ENCODE results near the gene MMP11.

The MMP11 gene

GRCh38 chr22:23760056-23760455 is 12.6 kb upstream of the MMP11 start:
- DNase-seq (ENCODE audit: low read depth) = no peak

GRCh38 chr22:23762842-23763578 is 9.6 kb upstream of the MMP11 start, which contains the start of gene C22orf15:
Gene C22orf15 (plus strand): TSS chr22:23762990. CDS start chr22:23763307, 317 bp downstream.
- DNase-seq (ENCODE audit: low read depth) = no peak

GRCh38 chr22:23763579-23763945 is 9.1 kb upstream of the MMP11 start:
- no peak for DNase-seq (ENCODE audit: low read depth)

GRCh38 chr22:23763954-23764353 is 8.7 kb upstream of the MMP11 start:
- no peak for DNase-seq (ENCODE audit: low read depth)

- no peak for DNase-seq (ENCODE audit: low read depth)
These were observed 7.5 kb upstream of the MMP11 start for GRCh38 chr22:23764899-23765881.

- no peak for DNase-seq (ENCODE audit: low read depth)
These were observed 5.4 kb upstream of the MMP11 start for GRCh38 chr22:23767303-23767672.

GRCh38 chr22:23767673-23768548 is 4.7 kb upstream of the MMP11 start, which contains the start of gene CHCHD10:
Gene CHCHD10 (minus strand): TSS chr22:23767972. CDS start chr22:23767874, 98 bp downstream.
- DNase-seq (ENCODE audit: low read depth) = no peak

- no peak for DNase-seq (ENCODE audit: low read depth)
These were observed 3.2 kb upstream of the MMP11 start for GRCh38 chr22:23769321-23769965.

GRCh38 chr22:23772315-23772648 is 367 bp upstream of the MMP11 start:
- DNase-seq (ENCODE audit: low read depth) = no peak

- no peak for DNase-seq (ENCODE audit: low read depth)
These were observed 949 bp downstream of the MMP11 start for GRCh38 chr22:23773483-23774113.

GRCh38 chr22:23774114-23774921 is 1.7 kb downstream of the MMP11 start:
- no peak for DNase-seq (ENCODE audit: low read depth)

- DNase-seq (ENCODE audit: low read depth) = no peak
These were observed 2.3 kb downstream of the MMP11 start for GRCh38 chr22:23774922-23775436.

GRCh38 chr22:23775779-23776375 is 3.2 kb downstream of the MMP11 start:
- DNase-seq (ENCODE audit: low read depth) = no peak

GRCh38 chr22:23777776-23778576 is 5.3 kb downstream of the MMP11 start:
- no peak for DNase-seq (ENCODE audit: low read depth)

GRCh38 chr22:23778577-23778900 is 5.9 kb downstream of the MMP11 start:
- no peak for DNase-seq (ENCODE audit: low read depth)

GRCh38 chr22:23779083-23779482 is 6.4 kb downstream of the MMP11 start:
- DNase-seq (ENCODE audit: low read depth) = no peak

GRCh38 chr22:23779731-23780130 is 7.1 kb downstream of the MMP11 start:
- no peak for DNase-seq (ENCODE audit: low read depth)

- no peak for DNase-seq (ENCODE audit: low read depth)
These were observed 7.6 kb downstream of the MMP11 start for GRCh38 chr22:23780146-23780748.

Measured in HS-27A (cell line).